ENCODE measurements around the gene PRKAG2. TPM values are rescaled to one million over a fixed set of nuclear protein-coding genes. Genes with fewer than 3 reads are reported as not detected.

The PRKAG2 gene
- total and polyA plus RNA-seq, 2 of the 8 experiments (the other 6 are each of a cell fraction or from before 2014, with no cell fraction given) = 7.5 to 18.1 TPM

- Histone ChIP-seq H2BK20ac (ENCODE audit: low read length) (no peak overlapping the region), H2AFZ (ENCODE audit: low read length) (no peak overlapping the region), H3K9ac (replicated peaks in 1 of 4; ENCODE audit: extremely low read depth in 1 of 4, low read depth in 3 of 4, low read length in 3 of 4) (no peak overlapping the region), H4K91ac (replicated peaks; ENCODE audit: insufficient read length, low read length) (no peak overlapping the region), H2BK15ac (ENCODE audit: low read length) (no peak overlapping the region), H3K4ac (replicated peaks; ENCODE audit: insufficient read length, low read depth, low read length) (no peak overlapping the region), H2BK5ac (ENCODE audit: low read depth, low read length) (no peak overlapping the region), H3K79me1 (ENCODE audit: low read depth, low read length) (no peaks in the 10 kb centered on the region), H3K23ac (ENCODE audit: insufficient read length) (no peak overlapping the region), H3K14ac (ENCODE audit: insufficient read length) (no peak overlapping the region), H3K79me2 (ENCODE audit: control insufficient read depth in 1 of 2, insufficient read depth in 2 of 2, low read length in 2 of 2) (no peaks in the 10 kb centered on the region), H3K27me3 (replicated peaks in 1 of 4; ENCODE audit: control insufficient read depth in 3 of 4, extremely low read depth in 1 of 4, insufficient read depth in 3 of 4, low read length in 3 of 4) (no peaks in the 10 kb centered on the region), H3K4me1 (replicated peaks in 1 of 4; ENCODE audit: control insufficient read depth in 3 of 4, insufficient read depth in 4 of 4, low read length in 3 of 4) (peaks cover 0 to 5% (median 2%) of the 10 kb centered on the region in 4 experiments; a peak in 3 of 7 replicates), H3K9me3 (ENCODE audit: insufficient read depth in 2 of 2, low read depth in 1 of 2, low read length in 1 of 2) (no peaks in the 10 kb centered on the region), H3K4me2 (ENCODE audit: insufficient read depth in 1 of 2, low read depth in 2 of 2, low read length in 2 of 2) (no peak overlapping the region), H3K18ac (ENCODE audit: extremely low read depth, low read length) (no peak overlapping the region), H3K23me2 (ENCODE audit: low read depth, low read length) (no peaks in the 10 kb centered on the region), H4K8ac (ENCODE audit: extremely low read depth, insufficient read depth, low read length) (no peak overlapping the region), H3K27ac (ENCODE audit: low read depth, low read length) (no peak overlapping the region), H2AK5ac (ENCODE audit: low read depth, low read length) (no peak overlapping the region; the same call in 1 of the 2 replicates), H3K4me3 (ENCODE audit: extremely low read depth in 1 of 4, insufficient read depth in 2 of 4, low read depth in 3 of 4, low read length in 4 of 4) (no peak overlapping the region), H4K5ac (ENCODE audit: insufficient read length, low read depth, low read length) (no peak overlapping the region), H3K56ac (replicated peaks; ENCODE audit: insufficient read length, low read depth, low read length) (no peak overlapping the region), H4K20me1 (replicated peaks in 1 of 2; ENCODE audit: control insufficient read depth in 1 of 2, insufficient read depth in 2 of 2, low read length in 2 of 2) (no peaks in the 10 kb centered on the region), H2BK12ac (ENCODE audit: low read depth, low read length) (no peak overlapping the region), H2BK120ac (replicated peaks; ENCODE audit: low read depth, low read length) (no peak overlapping the region), H3K36me3 (ENCODE audit: control insufficient read depth in 2 of 4, insufficient read depth in 4 of 4, low read length in 3 of 4) (no peaks in the 10 kb centered on the region)
- ChIA-PET CTCF (ENCODE audit: partially characterized antibody) (interaction anchor here (0.9 to 1.6 kb wide), 5 partner anchors 15 to 158 kb away, joined by 3 to 4 read pairs (median 3); no protein-coding TSS in a partner anchor), POLR2A (ENCODE audit: partially characterized antibody) (no interaction called here)
- no peak for DNase-seq (ENCODE audit: low read depth in 1 of 2, low spot score in 2 of 2)
- 51% methylated on average over 8 of the region's 8 CpGs; no CpG with 5 or more reads in 1 of the 2 experiments for WGBS, 2 experiments (ENCODE audit: extremely low coverage in 1 of 2, insufficient coverage in 1 of 2, insufficient read length in 1 of 2, insufficient replicate concordance in 2 of 2, low coverage in 1 of 2, low lambda C conversion rate in 2 of 2, missing lambda C conversion rate in 1 of 2)
- FAIRE-seq = no peak
- TF ChIP-seq SP2 (IDR thresholded peaks at IDR 0.05; ENCODE audit: low read length) (no peak), CEBPB (IDR thresholded peaks at IDR 0.05; ENCODE audit: low read depth, low read length) (peak; percentile 60), TEAD4 (IDR thresholded peaks at IDR 0.05; ENCODE audit: low read depth, low read length) (peak; percentile 66; the same call in 1 of the 2 replicates)
These were observed 310.0 kb downstream of the PRKAG2 start for GRCh38 chr7:151566897-151567320.

Data from H1 (cell line).